Measurements from ENCODE around the gene FRS2.

DNA sequence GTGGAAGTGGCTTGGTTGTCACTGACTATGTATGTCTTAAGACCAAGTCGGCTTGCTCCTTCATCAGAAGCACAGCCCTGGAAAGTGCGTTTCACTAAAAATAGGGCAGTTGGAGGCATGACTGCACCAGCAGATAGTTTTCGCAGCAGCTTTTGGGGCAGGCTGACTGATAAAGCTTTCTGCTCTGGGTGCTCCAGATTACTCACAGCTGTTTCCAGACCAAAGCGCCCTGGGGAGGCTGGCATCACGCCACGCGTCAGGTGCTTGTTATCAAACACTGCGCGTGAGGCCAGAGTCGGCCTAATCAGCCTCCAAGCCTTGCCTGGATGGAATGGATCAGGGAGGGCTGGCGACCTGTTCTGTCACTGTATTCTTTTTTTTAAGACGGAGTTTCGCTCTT is 153.8 kb downstream of the FRS2 start:
- TF ChIP-seq POLR2A (IDR thresholded peaks at IDR 0.05), result no peak
- TF ChIP-seq, protein P1, sequence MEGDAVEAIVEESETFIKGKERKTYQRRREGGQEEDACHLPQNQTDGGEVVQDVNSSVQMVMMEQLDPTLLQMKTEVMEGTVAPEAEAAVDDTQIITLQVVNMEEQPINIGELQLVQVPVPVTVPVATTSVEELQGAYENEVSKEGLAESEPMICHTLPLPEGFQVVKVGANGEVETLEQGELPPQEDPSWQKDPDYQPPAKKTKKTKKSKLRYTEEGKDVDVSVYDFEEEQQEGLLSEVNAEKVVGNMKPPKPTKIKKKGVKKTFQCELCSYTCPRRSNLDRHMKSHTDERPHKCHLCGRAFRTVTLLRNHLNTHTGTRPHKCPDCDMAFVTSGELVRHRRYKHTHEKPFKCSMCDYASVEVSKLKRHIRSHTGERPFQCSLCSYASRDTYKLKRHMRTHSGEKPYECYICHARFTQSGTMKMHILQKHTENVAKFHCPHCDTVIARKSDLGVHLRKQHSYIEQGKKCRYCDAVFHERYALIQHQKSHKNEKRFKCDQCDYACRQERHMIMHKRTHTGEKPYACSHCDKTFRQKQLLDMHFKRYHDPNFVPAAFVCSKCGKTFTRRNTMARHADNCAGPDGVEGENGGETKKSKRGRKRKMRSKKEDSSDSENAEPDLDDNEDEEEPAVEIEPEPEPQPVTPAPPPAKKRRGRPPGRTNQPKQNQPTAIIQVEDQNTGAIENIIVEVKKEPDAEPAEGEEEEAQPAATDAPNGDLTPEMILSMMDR (IDR thresholded peaks at IDR 0.05), result no peak
